C1 segment of cervical spinal cord (tissue), 14 donors: ENCODE data around the gene TASOR.
"Not testable (repeated sequence)": the region's sequence is repeated elsewhere in the genome, so short reads cannot be mapped to it uniquely, and the experiment has no call there.

ENCODE experiments used
- DNase-seq, 14 donors: peaks; one replicate each; lab custom pipeline; 2025; lab: John Stamatoyannopoulos, UW

The TASOR gene

GRCh38 chr3:56683122-56683817, at the start of gene TASOR:
Gene TASOR, minus strand, starts transcription at chr3:56683265. Its CDS starts 259 bp downstream, at chr3:56683006.
- peak in 13 of 14 donors; percentile 9 to 85 (median 77) for DNase-seq

DNA sequence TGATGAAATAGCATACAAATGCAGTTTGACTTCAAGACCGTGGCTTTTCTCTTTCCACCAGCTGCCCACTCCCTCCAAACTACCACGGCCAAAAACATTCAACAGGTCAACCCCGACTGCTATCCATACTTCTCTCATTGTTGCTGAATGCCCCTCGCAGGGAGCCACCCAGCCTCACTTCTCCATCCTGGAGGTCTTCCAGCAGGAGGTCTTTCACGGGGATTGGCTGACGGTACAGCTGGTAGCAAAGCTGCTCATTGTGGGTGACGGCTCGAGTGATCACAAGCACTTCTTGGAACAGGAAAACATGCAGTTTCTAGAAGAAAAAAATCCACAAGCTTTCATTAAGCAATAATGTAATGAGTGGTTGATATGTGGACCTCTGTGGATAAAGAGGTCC, 49.0 kb upstream of the TASOR start:
- no peak for DNase-seq

GRCh38 chr3:56725175-56725574, 42.1 kb upstream of the TASOR start:
- no peak for DNase-seq

GRCh38 chr3:56724676-56725075, 41.6 kb upstream of the TASOR start:
- no peak for DNase-seq

DNA sequence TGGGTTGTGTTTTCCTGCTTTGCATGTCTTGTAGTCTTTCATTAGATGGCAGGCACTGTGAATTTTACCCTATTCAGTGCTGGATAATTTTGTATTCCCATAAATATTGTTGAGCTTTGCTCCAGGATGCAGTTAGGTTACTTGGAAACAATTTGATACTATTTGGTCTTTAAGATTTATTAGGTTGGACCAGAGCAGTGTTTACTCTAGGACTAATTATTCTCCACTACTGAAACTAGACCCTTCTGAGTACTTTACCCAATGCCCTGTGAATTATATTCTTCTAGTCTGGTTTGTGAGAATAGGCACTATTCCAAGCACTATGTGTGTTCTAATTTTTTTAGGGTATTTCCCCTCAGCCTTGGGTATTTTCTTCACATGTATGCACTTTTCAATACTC, 37.8 kb upstream of the TASOR start:
- DNase-seq: no peak

DNA sequence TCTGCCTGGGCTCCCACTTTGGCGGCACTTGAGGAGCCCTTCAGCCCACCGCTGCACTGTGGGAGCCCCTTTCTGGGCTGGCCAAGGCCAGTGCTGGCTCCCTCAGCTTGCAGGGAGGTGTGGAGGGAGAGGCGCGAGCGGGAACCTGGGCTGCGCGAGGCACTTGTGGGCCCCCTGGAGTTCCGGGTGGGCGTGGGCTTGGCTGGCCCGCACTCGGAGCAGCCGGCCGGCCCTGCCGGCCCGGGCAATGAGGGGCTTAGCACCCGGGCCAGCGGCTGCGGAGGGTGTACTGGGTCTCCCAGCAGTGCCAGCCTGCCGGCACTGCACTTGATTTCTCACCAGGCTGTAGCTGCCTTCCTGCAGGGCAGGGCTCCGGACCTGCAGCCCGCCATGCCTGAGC, 35.7 kb upstream of the TASOR start:
- DNase-seq: not testable (repeated sequence)

DNA sequence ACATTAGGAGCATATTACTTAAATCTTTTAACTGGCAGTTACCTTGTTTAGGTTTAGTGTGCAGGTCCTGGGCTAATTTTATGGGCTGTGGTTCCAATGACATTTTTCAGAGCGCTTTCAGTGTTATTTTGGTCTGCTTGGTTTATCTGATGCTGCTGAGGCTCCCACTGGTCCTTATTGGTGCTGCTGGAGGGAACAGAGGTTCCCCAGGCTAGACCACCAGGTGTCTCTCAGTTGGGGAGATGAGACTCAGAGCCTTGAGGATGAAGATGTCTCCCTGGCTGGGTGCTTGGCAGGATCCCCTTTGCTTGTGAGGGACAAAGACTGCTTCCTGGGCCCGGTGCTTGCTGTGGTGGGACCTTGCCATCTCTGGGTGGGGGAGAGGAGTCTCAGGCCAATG, 28.3 kb upstream of the TASOR start:
- DNase-seq: no peak

DNA sequence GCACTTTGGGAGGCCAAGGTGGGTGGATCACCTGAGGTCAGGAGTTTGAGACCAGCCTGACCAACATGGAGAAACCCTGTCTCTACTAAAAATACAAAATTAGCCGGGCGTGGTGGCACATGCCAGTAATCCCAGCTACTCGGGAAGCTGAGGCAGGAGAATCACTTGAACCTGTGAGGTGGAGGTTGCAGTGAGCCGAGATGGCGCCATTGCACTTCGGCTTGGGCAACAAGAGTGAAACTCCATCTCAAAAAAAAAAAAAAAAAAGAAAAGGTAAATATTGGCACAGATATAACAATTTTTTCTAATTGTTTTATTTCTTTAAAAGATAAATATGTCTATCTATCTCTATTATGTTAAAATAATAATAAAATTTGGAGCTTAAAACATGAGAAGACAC, 24.3 kb upstream of the TASOR start:
- not testable (repeated sequence) for DNase-seq

- no peak for DNase-seq
Measured at GRCh38 chr3:56706629-56707028, 23.6 kb upstream of the TASOR start.

- DNase-seq: no peak
Measured at GRCh38 chr3:56704706-56705105, 21.6 kb upstream of the TASOR start.

DNA sequence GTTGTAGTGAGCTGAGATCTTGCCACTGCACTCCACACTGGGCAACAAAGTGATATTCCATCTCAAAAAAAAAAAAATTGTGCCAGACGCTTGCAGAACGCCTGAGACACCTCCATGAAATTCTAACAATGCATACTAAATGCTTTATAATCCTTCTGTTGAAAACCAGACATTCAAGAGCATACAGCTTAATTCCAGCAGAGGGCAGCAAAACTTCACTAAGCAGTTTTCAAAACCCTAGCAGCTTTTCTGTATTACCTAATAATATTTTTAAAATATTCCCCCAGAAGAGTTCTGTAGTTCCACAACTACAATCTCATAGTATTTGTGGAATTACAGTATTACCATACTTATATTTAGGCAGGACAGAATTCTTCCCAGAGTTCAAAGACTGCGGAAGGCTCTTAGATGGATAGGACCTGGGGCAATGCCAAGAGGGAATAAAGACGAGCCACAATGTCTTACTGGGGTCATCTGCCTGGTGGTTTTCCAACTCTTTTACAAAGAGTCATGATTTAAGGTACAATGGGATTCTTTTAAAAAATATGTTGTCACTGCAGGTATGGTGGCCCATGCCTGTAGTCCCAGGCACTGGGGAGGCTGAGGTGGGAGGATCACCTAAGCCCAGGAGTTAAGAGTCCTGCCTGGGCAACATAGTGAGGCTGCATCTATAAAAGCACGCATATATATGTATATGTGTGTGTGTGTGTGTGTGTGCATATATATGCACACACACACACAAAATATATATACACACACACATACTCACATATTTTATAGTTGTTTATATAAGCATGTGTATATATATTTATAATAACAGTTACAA, 19.6 kb upstream of the TASOR start:
- DNase-seq: peak in 6 of 14 donors; percentile 2 to 53 (median 12)

GRCh38 chr3:56700151-56700550, 17.1 kb upstream of the TASOR start:
- no peak for DNase-seq

DNA sequence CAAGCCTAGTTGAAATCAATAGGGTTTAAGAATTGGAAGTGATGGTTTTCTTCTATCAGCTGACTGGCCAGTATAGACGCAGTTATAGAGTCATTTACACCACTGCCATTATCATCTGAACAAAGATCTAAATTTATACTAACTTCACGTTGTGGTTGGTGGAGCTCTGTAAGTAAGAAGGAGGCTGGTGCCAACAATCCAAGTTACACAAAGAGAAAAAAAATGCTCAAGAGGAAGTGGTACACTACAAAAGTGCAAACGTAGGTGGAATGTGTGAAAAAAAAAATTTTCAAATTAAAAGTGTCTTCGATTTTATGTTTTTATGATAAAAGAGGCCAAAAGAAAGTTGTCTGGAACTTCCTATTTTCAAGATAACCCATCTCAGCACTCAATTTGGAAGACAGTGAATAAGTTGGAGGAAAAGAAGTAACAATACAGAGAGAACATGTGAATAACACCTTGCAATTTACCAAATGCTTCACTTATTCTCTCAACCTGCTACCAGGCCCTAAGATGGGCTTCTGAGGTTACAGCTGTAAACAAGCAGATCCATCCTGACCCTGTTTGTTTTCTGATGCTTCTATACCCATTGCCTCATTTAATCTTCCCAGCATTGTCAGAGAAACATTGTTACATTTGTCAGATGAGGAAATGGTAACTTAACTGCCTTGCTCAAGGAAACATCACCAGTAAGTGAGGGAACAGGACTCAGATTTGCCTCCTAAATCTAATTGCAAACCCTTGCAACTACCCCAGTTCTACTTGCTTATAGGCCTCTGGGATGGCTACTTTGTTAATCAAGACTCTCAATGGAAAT, 12.0 kb upstream of the TASOR start:
- no peak for DNase-seq

GRCh38 chr3:56693750-56694149, 10.7 kb upstream of the TASOR start:
- peak in 2 of 14 donors; percentile 2 to 4 for DNase-seq

DNA sequence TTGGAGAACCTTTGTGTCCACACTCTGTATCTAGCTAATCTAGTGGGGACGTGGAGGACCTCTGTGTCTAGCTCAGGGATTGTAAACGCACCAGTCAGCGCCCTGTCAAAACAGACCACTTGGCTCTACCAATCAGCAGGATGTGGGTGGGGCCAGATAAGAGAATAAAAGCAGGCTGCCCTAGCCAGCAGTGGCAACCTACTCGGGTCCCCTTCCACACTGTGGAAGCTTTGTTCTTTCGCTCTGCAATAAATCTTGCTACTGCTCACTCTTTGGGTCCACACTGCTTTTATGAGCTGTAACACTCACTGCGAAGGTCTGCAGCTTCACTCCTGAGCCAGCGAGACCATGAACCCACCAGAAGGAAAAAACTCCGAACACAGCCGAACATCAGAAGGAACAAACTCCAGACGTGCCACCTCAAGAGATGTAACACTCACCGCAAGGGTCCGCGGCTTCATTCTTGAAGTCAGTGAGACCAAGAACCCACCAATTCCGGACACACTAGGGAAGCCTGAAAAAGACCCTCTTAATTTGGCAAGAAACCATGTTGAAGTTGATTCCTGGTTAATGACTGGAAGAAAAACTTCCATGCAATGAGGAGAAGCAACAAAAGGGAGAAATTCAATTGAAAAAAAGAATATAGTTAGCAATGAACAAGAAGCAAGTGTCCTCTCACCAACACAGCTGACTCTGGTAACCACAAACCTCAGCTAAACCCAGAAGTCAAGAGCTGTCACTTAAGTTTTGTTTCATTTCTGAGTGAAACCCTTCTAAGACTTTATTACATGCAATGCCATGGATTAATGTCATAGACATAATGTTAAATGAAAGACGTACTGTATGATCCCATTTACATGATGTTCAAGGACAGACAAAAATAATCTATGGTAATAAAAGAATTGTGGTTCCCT, 9.7 kb upstream of the TASOR start:
- not testable (repeated sequence) for DNase-seq

DNA sequence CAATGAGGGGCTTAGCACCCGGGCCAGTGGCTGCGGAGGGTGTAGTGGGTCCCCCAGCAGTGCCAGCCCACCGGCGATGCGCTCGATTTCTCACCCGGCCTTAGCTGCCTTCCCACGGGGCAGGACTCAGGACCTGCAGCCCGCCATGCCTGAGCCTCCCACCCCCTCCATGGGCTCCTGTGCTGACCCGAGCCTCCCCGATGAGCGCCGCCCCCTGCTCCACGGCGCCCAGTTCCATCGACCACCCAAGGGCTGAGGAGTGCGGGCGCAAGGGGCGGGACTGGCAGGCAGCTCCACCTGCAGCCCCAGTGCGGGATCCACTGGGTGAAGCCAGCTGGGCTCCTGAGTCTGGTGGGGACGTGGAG, 8.9 kb upstream of the TASOR start:
- DNase-seq: not testable (repeated sequence)

GRCh38 chr3:56691165-56692000, 8.3 kb upstream of the TASOR start:
- DNase-seq: no peak

GRCh38 chr3:56689303-56689702, 6.2 kb upstream of the TASOR start:
- no peak for DNase-seq

GRCh38 chr3:56688191-56688590, 5.1 kb upstream of the TASOR start:
- no peak for DNase-seq

DNA sequence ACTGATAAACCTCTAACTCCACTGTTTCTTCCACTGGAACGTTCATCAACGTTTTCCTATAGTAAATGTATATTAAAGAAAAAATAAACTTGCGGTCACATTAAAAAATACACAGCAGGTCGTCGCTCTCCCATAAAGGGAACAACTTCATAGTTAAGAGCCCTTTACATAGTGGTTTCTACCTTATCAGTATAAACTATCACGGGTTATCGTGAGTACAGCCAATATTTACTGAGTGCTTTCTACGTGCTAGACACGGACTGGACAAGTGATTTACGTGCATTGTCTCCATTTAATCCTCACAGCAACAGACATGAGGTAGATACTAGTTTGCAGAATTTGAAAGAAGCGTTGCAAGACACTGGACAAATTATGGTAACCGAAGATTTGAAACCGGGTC, 964 bp upstream of the TASOR start:
- no peak for DNase-seq
